ENCODE data around the gene CHRM1. TPM values are rescaled to one million over a fixed set of nuclear protein-coding genes. Genes with fewer than 3 reads are reported as not detected.

CHRM1 gene
- total and polyA plus RNA-seq, 2 of the 13 experiments (the other 11 are each of a cell fraction or from before 2014, with no cell fraction given) = not detected

GRCh38 chr11:62880803-62881578, 40.2 kb downstream of the CHRM1 start, which contains the start of gene SLC3A2 (continued):
- TF ChIP-seq DZIP1 (CRISPR knock-in tag; IDR thresholded peaks at IDR 0.05) = 0 out of 2 replicates have a peak, but pooled peaks have one; percentile 49
- TF ChIP-seq MLXIP (CRISPR knock-in tag; IDR thresholded peaks at IDR 0.05; ENCODE audit: borderline replicate concordance) = no peak
- TF ChIP-seq ZNF782 (CRISPR knock-in tag; IDR thresholded peaks at IDR 0.05; ENCODE audit: borderline replicate concordance) = peak; percentile 90; the same call in 1 of the 2 replicates
- TF ChIP-seq CHCHD3 (CRISPR knock-in tag; IDR thresholded peaks at IDR 0.05) = peak; percentile 14; the same call in 1 of the 2 replicates
- peak; percentile 81; the same call in 1 of the 2 replicates for TF ChIP-seq POGK (CRISPR knock-in tag; conservative IDR thresholded peaks at IDR 0.05)
- peak; percentile 66; the same call in 1 of the 2 replicates for TF ChIP-seq PITX1 (CRISPR knock-in tag; IDR thresholded peaks at IDR 0.05)
- peak; percentile 45; the same call in 1 of the 2 replicates for TF ChIP-seq TEF (CRISPR knock-in tag; IDR thresholded peaks at IDR 0.05)
- TF ChIP-seq MED13 (CRISPR knock-in tag; IDR thresholded peaks at IDR 0.05) = peak; percentile 36; the same call in 1 of the 2 replicates
- no peak; the same call in 1 of the 2 replicates for TF ChIP-seq IRX3 (CRISPR knock-in tag; IDR thresholded peaks at IDR 0.05; ENCODE audit: borderline replicate concordance, low read depth)
- TF ChIP-seq MLX (CRISPR knock-in tag; IDR thresholded peaks at IDR 0.05) = no peak
- peak; percentile 95; the same call in 1 of the 2 replicates for TF ChIP-seq IRF9 (CRISPR knock-in tag; IDR thresholded peaks at IDR 0.05; ENCODE audit: borderline replicate concordance)
- TF ChIP-seq PREB (CRISPR knock-in tag; IDR thresholded peaks at IDR 0.05) = 0 out of 2 replicates have a peak, but pooled peaks have one; percentile 53
- TF ChIP-seq CBFB (CRISPR knock-in tag; IDR thresholded peaks at IDR 0.05) = peak; percentile 58
- TF ChIP-seq ZNF629 (CRISPR knock-in tag; conservative IDR thresholded peaks at IDR 0.05) = 0 out of 2 replicates have a peak, but pooled peaks have one; percentile 5
- 0 out of 2 replicates have a peak, but pooled peaks have one; percentile 36 for TF ChIP-seq ZNF101 (CRISPR knock-in tag; IDR thresholded peaks at IDR 0.05; ENCODE audit: borderline replicate concordance, low read depth)

Measured in HepG2 (cell line).